Activated T-cell treated with anti-CD3 and anti-CD28 coated beads, Interleukin-2, amount 50 U/mL, for 48 hours (primary cell): ENCODE measurements around the gene PRR15.

ENCODE experiments used
- DNase-seq, 2 experiments: peaks; one replicate each; pipeline ENCODE4 v3.0.0-alpha.2; 2020

PRR15 gene

DNA sequence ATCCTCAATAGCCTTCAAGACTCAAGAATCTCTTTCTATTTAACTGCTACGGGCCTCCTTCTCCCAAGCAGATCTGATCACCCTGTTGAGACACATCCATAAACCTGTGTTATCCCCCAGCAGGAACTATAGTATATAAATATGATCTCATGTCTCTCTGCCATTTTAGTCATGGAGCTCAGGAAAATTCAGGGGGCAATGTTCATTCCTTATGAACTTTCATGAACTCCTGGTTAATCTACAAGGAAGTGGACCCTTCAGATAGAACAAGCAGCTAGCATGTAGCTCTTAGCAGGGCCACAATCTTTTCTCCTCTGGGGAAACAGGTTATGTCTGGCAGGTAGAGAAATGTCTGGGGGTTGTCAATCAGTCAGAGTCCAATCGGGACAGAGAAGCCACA is 8.9 kb downstream of the PRR15 start:
- DNase-seq = no peak

GRCh38 chr7:29573567-29573966 is 9.9 kb downstream of the PRR15 start:
- DNase-seq = no peak

DNA sequence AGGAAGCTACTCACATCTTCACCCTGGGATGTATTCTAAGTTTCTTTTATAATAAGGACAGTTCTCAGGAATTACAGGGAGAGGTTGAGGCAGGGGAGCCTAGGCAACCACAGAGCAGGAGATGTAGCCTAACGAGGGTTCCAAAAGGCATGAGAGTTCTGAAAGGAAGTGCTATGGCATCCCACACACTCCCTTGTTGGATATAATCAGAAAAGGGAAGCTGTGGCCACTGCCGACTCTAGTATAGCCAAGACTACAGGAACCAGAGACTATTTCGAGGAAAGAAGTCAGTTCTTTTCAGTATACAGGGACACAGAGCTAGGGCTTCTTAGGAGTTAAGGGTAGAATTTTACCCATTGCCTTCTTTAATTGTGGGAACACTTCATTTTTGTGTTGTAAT is 11.0 kb downstream of the PRR15 start:
- no peak for DNase-seq

DNA sequence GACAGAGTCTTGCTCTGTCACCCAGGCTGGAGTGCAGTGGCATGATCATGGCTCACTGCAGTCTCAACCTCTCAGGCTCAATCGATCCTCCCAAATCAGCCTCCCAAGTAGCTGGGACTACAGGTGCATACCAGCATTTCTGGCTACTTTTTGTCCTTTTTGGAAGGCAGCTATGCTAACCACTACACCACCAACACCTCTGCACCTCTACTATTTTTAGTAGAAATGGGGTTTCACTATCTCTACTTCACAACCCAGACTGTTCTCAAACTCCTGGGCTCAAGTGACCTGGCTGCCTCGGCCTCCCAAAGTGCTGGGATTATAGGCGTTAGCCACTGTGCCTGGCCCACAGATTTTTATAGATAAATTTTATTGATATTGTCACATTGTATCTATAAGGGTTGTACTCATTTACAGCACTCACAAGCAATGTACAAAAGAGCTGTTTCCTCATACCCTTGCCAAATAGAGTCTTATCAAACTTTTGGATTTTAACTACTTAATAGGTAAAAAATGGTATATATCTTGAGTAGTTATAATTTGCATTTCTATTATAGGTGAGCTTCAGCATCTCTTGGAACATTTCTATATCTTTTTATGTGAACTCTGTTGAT is 23.7 kb downstream of the PRR15 start:
- DNase-seq = no peak

GRCh38 chr7:29588212-29588611 is 24.6 kb downstream of the PRR15 start:
- DNase-seq = no peak

GRCh38 chr7:29588900-29589696 is 25.5 kb downstream of the PRR15 start:
- peak; percentile 46 to 48 for DNase-seq

DNA sequence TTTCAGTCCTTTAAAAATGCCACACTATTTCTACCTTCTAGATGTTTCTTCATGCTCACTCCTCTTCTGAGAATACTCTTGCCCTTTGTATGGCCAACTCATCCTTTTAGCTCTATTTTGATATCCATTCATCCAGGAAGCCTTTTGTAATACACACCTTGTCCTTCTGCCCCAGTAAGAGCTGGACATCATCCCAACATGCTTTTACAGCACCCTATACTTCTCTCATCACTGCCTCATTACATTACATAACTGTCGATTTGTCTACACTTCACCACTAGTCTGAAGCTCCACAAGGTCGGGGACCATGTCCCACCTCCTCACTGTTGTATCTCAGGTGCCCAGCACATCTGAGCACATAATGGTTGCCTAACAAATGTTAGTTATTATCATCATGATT is 29.2 kb downstream of the PRR15 start:
- DNase-seq = no peak

- no peak for DNase-seq
Observed at GRCh38 chr7:29593459-29593858, 29.8 kb downstream of the PRR15 start.

GRCh38 chr7:29596593-29597178 is 33.1 kb downstream of the PRR15 start:
- no peak for DNase-seq

- DNase-seq = no peak
Observed at GRCh38 chr7:29597266-29597665, 33.6 kb downstream of the PRR15 start.

GRCh38 chr7:29598137-29598536 is 34.5 kb downstream of the PRR15 start:
- DNase-seq = no peak

DNA sequence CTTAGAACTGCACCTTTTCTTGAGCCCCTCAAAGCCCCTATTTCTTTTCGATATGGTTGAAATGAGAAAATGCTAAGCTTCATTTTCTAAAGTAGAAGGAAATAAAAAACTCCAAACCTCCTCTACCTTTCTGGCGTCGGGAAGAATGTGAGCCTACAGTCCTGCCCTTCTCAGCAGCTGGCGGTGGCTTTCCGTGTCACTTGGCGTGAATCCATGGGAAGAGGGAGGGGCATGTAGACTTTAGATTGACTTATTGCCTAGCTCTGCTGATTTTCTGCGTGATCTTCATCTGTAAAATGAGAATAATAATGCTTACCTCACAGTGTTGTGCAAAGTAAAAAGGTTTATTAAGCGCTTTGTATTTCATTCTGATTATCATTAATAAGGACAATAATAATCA is 35.0 kb downstream of the PRR15 start:
- no peak for DNase-seq

DNA sequence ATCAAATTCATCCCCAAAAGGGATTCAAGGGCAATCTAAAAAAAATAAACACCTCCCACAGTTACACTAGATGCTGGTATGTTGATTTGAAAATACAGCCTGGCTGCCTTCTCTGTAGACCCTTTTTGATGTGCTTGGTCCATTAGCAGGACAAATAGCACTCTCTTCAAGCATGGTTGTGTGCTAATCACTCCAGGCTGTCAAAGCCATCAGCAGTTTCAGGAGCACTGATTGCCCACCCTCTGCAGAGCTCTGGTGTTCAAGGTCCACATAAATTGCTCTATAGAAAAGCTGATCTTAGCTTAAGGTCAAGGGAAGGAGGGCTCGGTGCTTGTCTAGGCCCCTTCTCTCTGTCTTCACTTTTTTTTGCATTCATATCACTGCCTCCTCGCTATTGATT is 35.4 kb downstream of the PRR15 start:
- no peak for DNase-seq

DNA sequence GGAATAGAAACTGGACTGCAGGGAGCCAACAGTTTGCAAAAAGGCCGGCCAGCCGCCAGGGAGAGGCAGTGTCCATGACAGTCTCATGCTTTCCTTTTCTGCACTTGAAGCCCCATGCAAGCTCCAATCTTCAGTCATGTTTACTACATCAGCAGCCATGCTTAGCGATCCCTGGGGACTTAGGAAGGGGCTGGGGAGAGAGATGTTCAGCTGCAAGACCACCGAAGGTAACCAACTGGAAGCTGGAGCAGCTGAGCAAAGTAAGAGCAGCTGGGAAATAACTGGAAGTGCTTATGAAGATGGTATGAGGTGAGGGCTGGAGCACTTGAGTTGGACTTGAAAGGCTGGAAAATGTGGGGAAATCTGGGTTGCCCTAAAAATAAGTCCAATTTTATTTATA is 37.0 kb downstream of the PRR15 start:
- no peak for DNase-seq

DNA sequence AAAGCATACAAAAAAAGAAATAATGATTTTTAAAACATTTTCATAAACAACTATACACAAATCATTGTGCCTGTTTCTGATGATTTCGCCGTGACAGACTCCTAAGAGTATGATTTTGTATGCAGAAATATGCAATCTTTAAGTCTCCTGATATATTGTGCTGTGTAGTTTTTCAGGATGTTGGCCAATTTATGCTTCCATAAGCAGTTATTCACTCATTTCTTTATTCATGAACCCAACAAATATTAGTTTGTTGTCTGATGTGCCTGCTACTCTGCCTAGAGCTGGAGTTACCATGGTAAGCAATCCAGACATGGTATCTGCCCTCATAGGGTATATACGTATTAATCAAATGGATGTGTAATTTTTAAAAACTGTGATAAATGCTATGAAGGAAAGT is 40.4 kb downstream of the PRR15 start:
- DNase-seq = no peak

GRCh38 chr7:29604702-29605101 is 41.1 kb downstream of the PRR15 start:
- no peak for DNase-seq

- no peak for DNase-seq
Observed at GRCh38 chr7:29605671-29606070, 42.0 kb downstream of the PRR15 start.

DNA sequence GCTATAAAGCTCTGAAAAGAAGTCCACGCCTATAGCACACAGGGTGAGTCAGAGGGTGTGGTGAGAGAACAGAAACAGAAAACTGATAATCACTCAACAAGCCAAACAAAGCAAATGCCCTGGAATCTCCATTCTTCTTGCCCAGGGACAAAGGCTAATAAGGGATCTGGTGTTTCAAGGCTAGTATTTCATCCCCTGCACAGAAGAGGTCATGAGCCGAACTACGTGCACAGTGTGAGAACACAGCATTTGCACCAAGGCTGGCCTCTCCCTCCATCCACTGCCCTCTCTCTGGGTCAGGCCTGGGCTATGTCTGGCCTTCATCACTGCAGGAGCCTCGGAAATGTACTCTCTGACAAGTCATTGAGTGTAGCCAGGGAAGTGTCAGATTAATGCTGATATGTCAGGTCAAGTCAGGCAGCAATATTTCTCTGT is 42.7 kb downstream of the PRR15 start:
- no peak for DNase-seq

- no peak for DNase-seq
Observed at GRCh38 chr7:29606830-29607229, 43.2 kb downstream of the PRR15 start.

DNA sequence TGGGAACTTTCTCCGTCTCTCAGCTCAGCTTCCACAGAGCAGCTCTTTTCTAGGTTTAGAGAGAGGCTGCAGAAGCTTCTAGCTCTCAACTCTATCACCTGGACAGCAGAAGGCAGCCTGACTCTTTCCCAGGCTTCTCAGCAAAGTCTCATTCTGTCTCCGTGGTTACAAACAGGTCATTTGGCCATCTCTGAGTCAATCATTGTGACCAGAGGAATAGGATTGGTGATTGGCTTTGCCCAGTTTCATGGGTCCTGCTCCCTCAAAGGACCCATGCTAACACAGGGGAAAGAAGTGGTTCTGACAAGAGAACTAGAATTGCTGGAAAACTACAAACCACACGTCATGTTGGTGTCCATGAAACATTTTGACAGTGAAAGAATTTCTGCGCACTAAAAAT is 43.6 kb downstream of the PRR15 start:
- DNase-seq = no peak

- no peak for DNase-seq
Observed at GRCh38 chr7:29607889-29608288, 44.3 kb downstream of the PRR15 start.

- DNase-seq = no peak
Observed at GRCh38 chr7:29609162-29610037, 45.8 kb downstream of the PRR15 start.

DNA sequence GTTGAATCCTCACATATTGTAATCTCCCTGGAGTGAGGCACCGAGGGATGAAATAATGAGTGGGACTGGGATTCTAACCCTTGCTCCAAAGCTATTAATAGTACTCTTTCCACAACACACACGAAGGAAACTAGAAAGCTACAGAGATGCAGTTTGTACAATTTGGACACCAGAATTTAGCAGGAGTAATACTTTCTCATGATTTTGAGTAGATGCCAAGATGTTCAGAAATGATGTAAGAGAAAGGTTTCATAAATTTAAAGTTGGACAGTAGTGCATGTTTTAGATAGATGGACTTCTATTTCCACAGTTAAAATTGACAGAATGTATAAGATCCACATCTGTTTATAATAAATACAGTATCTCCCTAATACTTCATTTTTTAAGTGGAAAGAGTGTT is 46.5 kb downstream of the PRR15 start:
- no peak for DNase-seq
